Mesenteric fat pad (tissue), 1 donor: ENCODE data around the gene PDE4D. TPM values are rescaled to one million over a fixed set of nuclear protein-coding genes. Genes with fewer than 3 reads are reported as not detected.
"Not testable (repeated sequence)": the region's sequence is repeated elsewhere in the genome, so short reads cannot be mapped to it uniquely, and the experiment has no call there.

ENCODE experiments used
- DNase-seq: peaks from one replicate; pipeline ENCODE4 v3.0.0-alpha.2; 2020; ENCODE audit warnings: low spot score
- total RNA-seq: library from RNA; stranded (reverse); fragmentation: NEBNext Ultra II Directional; extraction: Animal tissue kit (Norgen Biotek cat#: 25700); gene quantifications from one replicate; pipeline ENCODE4 v1.2.1, GENCODE V29; 2021
- donor health status: DM: yes; HTN: yes; CAD: no.

Gene PDE4D
- total RNA-seq, 1 donor from 2014 or later = 28.8 TPM

DNA sequence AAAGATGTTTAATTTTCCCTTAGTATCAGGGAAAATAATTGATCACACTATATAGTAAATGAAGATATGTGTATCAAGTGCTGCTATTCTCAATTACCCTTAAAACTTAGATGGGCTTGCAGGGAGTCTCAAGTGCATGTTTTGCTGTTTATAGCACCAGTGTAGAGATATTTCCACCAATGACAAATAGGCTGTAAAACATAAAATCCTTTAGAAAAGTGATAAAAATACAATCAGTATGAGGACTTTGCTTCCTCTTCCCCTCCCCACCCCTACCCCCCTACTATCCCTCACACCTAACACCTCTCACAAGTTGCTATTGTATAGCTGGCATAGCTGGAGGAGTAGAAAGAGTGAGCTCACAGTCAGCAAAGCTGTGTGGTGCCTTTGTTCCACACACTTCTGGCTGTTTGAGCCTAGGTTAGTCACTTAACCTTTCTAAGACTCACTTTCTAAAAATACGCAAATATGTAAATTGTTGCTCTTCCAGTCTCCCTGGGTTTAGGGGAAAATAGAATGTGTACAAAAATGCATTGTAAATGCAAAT lies 93.1 kb downstream of the PDE4D start:
- DNase-seq = no peak

GRCh38 chr5:59799668-59800346 lies 93.7 kb downstream of the PDE4D start:
- no peak for DNase-seq

GRCh38 chr5:59798862-59799667 lies 94.5 kb downstream of the PDE4D start:
- DNase-seq = no peak

GRCh38 chr5:59795141-59795540 lies 98.4 kb downstream of the PDE4D start:
- DNase-seq = no peak

GRCh38 chr5:59792983-59793585 lies 100.4 kb downstream of the PDE4D start:
- no peak for DNase-seq

- DNase-seq = no peak
These were observed 101.9 kb downstream of the PDE4D start for GRCh38 chr5:59791617-59792016.

DNA sequence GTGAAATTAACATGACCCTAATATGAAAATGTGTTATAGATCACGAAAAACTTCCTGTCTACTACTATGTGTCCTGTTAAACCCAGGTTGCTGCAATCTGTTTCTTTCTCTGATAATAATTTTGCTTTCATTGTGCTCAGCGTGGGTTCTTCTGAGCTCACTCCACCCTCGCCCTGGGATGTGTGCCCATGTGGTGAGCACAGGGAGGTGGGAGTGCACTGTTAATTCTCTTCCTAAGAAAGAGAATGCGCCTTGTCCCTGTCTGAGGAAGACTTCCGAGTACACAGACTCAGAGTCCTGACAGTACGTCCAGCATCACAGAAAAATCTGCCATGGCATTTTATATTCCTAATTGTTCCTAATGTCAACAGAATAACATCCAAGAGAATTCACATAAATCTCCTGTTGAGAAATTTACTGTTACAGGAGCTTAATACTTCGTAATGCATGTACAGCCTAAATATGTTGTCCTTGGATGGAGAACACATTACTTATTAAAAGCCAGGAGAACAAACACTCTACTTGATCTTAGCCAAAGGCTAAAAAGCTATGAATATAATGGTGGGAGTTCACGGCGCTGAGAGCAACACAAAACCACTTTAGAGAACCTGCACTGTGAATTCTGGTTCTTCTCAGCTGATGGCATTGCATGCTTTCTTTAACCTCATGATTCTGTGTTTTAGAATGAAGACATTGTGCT lies 102.6 kb downstream of the PDE4D start:
- no peak for DNase-seq

- no peak for DNase-seq
These were observed 103.2 kb downstream of the PDE4D start for GRCh38 chr5:59790376-59790775.

DNA sequence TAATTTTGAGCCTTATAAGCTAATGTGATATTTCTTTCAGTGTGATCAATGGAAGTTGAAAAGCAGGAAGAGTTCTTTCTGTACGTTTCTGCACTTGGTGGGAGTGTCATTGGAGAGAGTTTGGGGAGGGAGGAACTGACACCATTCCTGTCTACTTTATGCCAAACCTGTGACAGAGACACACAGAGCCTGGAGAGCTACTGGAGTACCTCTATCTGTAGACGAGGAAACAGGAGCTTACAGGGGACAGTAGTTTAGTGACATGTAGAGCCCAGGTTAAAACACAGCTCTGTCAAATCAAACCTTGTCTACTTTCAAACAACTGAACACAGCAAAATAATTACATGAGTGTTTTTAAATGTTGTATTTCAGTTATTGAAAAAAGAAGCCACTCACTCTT lies 103.6 kb downstream of the PDE4D start:
- DNase-seq = no peak

- DNase-seq = no peak
These were observed 104.3 kb downstream of the PDE4D start for GRCh38 chr5:59789197-59789596.

GRCh38 chr5:59786334-59786805 lies 107.2 kb downstream of the PDE4D start:
- DNase-seq = no peak

DNA sequence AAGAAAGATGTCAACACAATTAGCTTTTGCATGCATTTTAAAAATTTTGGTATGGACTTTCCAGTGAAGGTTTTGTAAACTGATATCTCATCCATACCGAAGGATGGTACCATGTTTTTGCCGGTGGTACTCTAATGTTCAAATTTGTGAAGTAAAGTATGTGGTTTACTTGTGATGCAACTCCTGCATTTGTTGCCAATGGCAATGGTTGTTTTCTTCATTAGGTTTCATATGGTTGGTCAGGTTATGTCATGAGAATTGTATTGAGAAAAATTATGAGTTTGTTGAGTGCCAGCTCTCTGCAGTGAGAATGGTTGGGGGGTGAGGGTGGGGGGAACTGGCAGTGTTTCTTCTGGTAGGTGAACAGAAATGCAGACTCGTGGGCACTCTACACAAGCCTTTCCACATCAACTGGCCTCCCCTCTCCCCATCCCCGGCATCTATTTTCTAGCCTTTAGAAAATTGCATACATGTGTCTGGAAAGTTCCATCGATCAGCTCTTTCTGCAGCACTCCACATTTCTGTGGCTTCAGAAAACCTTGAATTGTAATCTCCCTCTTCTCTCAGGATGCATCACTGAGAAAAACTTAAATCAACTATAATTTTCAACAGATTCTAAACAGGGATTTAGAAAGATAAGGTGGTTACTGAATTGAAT lies 107.7 kb downstream of the PDE4D start:
- no peak for DNase-seq

DNA sequence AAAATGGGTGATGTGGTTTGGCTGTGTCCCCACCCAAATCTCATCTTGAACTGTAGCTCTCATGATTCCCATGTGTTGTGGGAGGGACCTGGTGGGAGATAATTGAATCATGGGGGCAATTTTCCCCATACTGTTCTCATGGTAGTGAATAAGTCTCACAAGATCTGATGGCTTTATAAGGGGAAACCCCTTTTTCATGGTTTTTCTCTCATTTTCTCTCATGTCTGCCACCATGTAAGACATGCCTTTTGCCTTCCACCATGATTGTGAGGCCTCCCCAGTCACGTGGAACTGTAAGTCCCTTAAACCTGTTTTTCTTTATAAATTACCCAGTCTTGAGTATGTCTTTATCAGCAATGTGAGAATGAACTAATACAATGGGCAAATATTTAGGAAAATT lies 108.8 kb downstream of the PDE4D start:
- not testable (repeated sequence) for DNase-seq

- no peak for DNase-seq
These were observed 110.3 kb downstream of the PDE4D start for GRCh38 chr5:59783264-59783663.

DNA sequence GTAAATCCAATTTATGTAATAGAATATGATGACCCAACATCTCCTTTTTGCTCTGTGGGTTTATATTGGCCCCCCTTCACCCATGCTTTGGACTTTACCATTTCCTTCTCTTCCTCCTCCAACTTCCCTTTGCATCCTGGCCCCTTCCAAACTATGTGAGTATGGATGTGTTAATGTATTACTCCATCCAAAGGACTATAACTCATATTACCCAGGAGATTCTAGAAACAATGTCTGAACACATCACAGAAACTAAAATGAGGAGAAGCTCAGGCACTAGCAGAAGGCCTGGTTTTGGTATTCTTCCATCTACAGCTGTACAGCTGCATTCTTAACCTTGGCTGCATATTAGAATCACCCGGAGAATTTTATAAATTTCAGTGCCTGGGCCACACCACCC lies 110.7 kb downstream of the PDE4D start:
- DNase-seq = no peak

GRCh38 chr5:59779453-59779852 lies 114.1 kb downstream of the PDE4D start:
- no peak for DNase-seq

DNA sequence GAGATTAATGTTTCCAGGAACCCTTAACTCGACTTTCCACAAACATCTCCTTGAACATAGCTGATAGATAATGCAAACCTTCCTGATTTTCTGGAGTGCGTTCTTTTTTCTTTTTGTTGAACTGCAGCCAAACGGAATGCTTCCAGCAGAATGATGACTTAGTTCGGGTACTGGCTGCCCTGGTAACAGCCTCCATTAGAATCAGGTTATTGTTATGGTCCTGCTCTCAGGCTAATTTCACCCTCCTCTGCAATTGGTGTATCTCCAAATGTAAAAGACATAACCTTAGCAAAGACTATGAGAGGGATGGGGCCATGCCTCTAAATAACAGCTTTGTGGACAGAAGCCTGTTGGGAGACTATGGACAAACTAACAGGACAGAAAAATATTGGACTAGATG lies 116.5 kb downstream of the PDE4D start:
- no peak for DNase-seq

DNA sequence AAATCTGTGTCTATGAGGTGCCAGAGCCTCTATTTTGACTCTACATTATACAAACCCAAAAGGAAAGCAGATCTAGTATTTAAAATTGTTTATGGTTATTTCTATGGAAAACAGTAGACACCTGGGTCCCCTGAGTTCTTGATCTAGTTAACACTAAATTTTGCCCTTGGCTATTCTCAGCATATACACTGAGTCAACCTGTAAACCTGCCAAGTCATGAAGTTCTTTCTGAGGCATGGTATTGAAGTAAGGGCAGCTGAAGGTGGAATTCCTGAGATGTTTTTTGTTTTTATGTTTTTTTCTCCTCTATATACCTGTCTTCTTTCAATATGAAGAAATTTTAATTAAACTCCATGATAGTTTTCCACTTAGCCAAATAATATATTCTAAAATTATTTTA lies 120.2 kb downstream of the PDE4D start:
- DNase-seq = no peak

DNA sequence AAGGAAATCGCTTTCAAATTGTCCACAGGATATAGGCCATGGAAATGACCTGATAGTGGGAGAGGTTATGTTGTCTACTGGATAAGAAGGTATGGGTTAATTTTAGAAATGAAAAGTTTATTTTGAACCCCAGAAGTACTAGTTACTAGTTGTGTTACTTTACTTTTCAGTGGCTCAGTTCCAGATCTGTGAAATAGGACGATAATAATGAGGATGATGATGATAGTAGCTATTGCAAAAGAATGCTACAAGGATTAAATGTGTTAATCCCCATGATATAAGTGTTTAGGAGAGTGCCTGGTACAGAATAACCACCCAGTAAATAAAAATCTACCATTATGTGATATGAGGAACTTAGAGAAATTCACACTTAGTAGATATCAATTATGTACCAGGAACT lies 120.8 kb downstream of the PDE4D start:
- no peak for DNase-seq

- no peak for DNase-seq
These were observed 121.3 kb downstream of the PDE4D start for GRCh38 chr5:59772206-59772605.

DNA sequence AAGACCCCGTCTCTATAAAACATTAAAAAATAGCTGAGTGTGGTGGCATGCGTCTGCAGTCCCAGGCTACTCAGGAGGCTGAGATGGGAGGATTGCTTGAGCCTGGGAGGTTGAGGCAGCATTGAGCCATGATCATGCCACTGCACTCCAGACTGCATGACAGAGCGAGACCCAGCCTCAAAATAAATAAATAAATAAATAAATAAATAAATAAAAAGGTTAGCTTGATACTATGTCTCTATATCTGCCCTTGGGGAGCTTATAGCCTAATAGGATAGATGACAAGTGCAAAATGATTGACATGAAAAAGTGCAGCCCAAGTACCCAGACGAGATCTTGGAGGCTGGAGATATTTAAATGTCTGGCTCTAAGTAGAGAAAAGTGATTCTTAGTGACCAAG lies 122.6 kb downstream of the PDE4D start:
- DNase-seq = no peak
